Transverse colon (tissue), 4 donors: Measurements from ENCODE around the gene ARL6IP1.

Source experiments
- CTCF ChIP-seq, 5 experiments: fragments of 200-600 bp in 3 of 5; fragments of 450-650 bp in 2 of 5; sonication (generic) in 3 of 5; IDR thresholded peaks; 1 replicate in 2 of 5; 2 replicates in 3 of 5; pipeline ENCODE4 v1.5.1; 2016 to 2017; ENCODE audit warnings: antibody characterized with exemption in 5 of 5, inconsistent platforms in 3 of 5, mild to moderate bottlenecking in 2 of 5, moderate library complexity in 1 of 5
- EP300 ChIP-seq: sonication (generic); formaldehyde crosslinking; IDR thresholded peaks from one replicate; pipeline ENCODE4 v1.6.1; 2017; ENCODE audit warnings: antibody characterized with exemption, low read depth
- POLR2AphosphoS5 ChIP-seq, 3 donors: sonication (generic); formaldehyde crosslinking; IDR thresholded peaks; one replicate each; pipeline ENCODE4 v1.6.1; 2016; ENCODE audit warnings: antibody characterized with exemption in 3 of 3

- TF ChIP-seq CTCF (IDR thresholded peaks at IDR 0.05) (no peak), POLR2AphosphoS5 (IDR thresholded peaks at IDR 0.05) (no peak), EP300 (no peak)
Measured at GRCh38 chr16:18834864-18835263, 33.5 kb upstream of the ARL6IP1 start.
